Subcutaneous abdominal adipose tissue (tissue), 5 donors: ENCODE data around the gene BEST2.

ENCODE experiments used
- H3K27ac ChIP-seq: one replicate; pipeline ENCODE4 v1.7.0; 2013; ENCODE audit warnings: low read depth, mild to moderate bottlenecking, inconsistent platforms, low read length, moderate library complexity
- H3K27me3 ChIP-seq, 5 donors: one replicate each; pipeline ENCODE4 v1.7.0; 2013; ENCODE audit warnings: low read length in 5 of 5, inconsistent platforms in 1 of 5; ENCODE audit not compliant: control insufficient read depth in 5 of 5, insufficient read depth in 4 of 5
- H3K36me3 ChIP-seq, 5 donors: one replicate each; pipeline ENCODE4 v1.7.0; 2013; ENCODE audit warnings: low read length in 5 of 5; ENCODE audit not compliant: control insufficient read depth in 5 of 5, insufficient read depth in 5 of 5
- H3K4me1 ChIP-seq, 5 donors: one replicate each; pipeline ENCODE4 v1.7.0; 2013; ENCODE audit warnings: low read length in 5 of 5, mild to moderate bottlenecking in 3 of 5, moderate library complexity in 1 of 5; ENCODE audit not compliant: control insufficient read depth in 5 of 5, insufficient read depth in 5 of 5
- H3K4me3 ChIP-seq, 5 donors: one replicate each; pipeline ENCODE4 v1.7.0; 2013; ENCODE audit warnings: low read length in 5 of 5, low read depth in 1 of 5
- H3K9ac ChIP-seq, 5 donors: one replicate each; pipeline ENCODE4 v1.7.0; 2013; ENCODE audit warnings: low read length in 5 of 5, mild to moderate bottlenecking in 4 of 5, moderate library complexity in 3 of 5
- H3K9me3 ChIP-seq, 5 donors: one replicate each; pipeline ENCODE4 v1.7.0; 2013; ENCODE audit warnings: low read length in 5 of 5; ENCODE audit not compliant: control insufficient read depth in 5 of 5
- donor health status: healthy.
- donor health status: healthy.
- donor health status: healthy.
- donor health status: healthy.
- donor health status: healthy.

The BEST2 gene

DNA sequence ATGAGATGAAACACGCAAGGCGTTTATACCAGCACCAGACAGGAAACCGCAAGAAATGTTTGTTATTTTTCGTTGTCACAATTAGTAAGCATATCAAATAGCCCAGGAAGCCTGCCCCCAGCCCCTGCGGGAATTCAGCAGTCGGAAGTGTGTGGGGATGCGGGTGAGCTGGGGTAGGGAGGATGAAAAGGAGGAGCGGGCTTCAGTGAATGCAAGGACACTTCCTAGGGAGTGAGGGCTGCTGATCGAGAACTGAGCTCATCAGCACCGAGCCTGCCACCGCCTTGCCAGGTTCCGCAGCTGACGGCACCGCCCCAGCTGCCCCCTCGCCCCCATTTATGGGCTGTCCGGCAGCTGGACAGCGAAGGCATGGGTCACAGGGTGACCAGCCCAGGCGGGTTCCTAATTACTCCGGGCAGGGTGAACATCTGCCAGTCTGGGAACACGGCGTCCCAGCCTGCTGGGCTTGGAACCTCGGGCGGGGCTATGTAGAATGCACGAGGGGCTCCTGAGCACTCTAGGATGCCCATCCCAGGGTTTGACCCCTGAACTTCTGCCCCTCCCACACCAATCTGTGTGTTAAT lies 1.6 kb upstream of the BEST2 start:
- Histone ChIP-seq H3K9ac (no peak overlapping the region), H3K27me3 (peaks cover 10 to 28% (median 24%) of the 10 kb centered on the region in 5 donors), H3K4me1 (no peaks in the 10 kb centered on the region), H3K27ac (no peak overlapping the region), H3K9me3 (peaks cover 0 to 8% (median 3%) of the 10 kb centered on the region in 5 donors), H3K36me3 (peaks cover 0 to 33% (median 30%) of the 10 kb centered on the region in 5 donors), H3K4me3 (no peak overlapping the region)

DNA sequence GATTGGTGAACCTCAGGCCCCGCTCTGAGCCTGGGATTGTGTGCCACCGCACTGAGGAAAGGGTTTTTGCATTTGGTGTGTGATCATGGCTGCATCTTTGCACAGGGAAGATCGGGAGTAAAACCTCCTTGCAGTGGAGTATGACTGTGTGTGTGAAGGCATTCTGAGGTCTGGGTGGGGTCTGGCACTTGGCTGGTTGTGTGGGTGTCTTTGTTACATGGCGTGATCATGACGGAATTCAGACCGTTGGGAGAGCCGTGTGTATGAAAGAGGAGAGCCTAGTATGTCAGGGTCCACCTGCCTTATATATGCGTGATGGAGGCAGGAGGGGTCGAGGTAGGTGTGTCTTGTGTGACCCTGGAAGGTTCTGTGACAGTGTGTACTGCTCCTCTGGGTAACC lies 740 bp upstream of the BEST2 start:
- no peaks in the 10 kb centered on the region for H3K4me1 ChIP-seq
- no peak overlapping the region for H3K4me3 ChIP-seq
- peaks cover 0 to 8% (median 3%) of the 10 kb centered on the region in 5 donors for H3K9me3 ChIP-seq
- H3K36me3 ChIP-seq = peaks cover 0 to 25% (median 21%) of the 10 kb centered on the region in 5 donors
- no peak overlapping the region for H3K9ac ChIP-seq
- peaks cover 10 to 28% (median 24%) of the 10 kb centered on the region in 5 donors for H3K27me3 ChIP-seq
- H3K27ac ChIP-seq = no peak overlapping the region

DNA sequence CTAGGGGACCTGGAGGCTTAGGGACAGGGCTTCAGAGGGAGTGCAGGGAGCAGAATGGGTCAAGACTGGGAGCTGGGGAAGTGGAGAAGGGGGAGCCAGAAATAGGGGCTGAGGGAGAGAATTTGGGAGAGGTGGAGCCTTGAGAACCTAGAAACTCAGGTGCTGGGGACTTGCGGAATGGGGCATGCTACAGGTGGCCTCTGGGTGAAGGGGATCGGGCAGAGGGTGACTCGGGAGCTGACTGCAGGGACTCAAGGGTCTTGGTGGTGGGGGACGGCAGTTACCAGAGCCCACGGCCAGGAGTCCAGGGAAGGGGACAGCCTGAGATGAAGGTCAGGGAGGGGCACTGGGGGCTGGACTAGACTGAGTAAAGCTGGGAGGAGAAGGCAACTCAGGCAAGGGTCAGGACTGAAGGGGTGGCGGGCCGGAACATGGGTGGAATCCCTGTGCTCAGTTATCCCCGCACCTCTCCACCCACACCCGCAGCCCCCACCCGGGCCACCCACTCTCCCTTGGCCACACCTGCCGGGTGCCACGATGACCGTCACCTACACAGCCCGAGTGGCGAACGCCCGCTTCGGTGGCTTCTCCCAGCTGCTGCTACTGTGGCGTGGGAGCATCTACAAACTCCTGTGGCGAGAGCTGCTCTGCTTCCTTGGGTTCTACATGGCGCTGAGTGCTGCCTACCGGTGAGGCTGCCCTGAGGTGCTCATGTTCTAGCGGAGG lies 628 bp downstream of the BEST2 start:
- Histone ChIP-seq H3K27me3 (peaks cover 10 to 28% (median 24%) of the 10 kb centered on the region in 5 donors), H3K4me3 (no peak overlapping the region), H3K9me3 (peaks cover 0 to 7% (median 3%) of the 10 kb centered on the region in 5 donors)

DNA sequence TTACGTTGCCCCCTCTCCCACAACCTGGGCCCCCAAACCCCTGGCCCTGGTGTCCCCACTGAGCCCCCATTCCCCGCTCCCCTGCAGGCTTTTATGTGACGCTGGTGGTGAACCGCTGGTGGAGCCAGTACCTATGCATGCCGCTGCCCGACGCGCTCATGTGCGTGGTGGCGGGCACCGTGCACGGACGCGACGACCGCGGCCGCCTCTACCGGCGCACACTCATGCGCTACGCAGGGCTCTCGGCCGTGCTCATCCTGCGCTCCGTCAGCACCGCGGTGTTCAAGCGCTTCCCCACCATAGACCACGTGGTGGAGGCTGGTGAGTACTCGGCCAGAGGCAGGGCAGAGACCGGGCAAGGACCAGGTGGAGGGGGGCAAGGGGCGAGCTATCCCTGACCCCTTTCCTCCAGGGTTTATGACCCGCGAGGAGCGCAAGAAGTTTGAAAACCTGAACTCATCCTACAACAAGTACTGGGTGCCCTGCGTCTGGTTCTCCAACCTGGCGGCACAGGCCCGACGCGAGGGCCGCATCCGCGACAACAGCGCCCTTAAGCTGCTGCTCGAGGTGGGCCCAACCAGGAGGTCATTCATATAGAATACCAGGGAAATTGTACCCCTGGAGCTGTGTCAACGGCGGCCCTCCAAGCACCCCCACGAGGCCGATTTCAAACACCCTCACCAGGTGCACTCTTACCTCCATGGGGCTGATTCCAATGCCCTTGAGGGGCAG lies 3.0 kb downstream of the BEST2 start:
- H3K9me3 ChIP-seq = no peaks in the 10 kb centered on the region
- no peaks in the 10 kb centered on the region for H3K36me3 ChIP-seq
- H3K9ac ChIP-seq = no peak overlapping the region
- H3K4me1 ChIP-seq = peaks cover 0 to 14% (median 7%) of the 10 kb centered on the region in 5 donors
- no peak overlapping the region for H3K27ac ChIP-seq
- no peak overlapping the region for H3K4me3 ChIP-seq
- peaks cover 10 to 28% (median 24%) of the 10 kb centered on the region in 5 donors for H3K27me3 ChIP-seq

More for the DNA sequence above, 628 bp downstream of the BEST2 start:
- Histone ChIP-seq H3K36me3 (peaks cover 0 to 12% (median 11%) of the 10 kb centered on the region in 5 donors), H3K4me1 (peaks cover 0 to 4% (median under 1%) of the 10 kb centered on the region in 5 donors), H3K27ac (no peak overlapping the region), H3K9ac (no peak overlapping the region)

DNA sequence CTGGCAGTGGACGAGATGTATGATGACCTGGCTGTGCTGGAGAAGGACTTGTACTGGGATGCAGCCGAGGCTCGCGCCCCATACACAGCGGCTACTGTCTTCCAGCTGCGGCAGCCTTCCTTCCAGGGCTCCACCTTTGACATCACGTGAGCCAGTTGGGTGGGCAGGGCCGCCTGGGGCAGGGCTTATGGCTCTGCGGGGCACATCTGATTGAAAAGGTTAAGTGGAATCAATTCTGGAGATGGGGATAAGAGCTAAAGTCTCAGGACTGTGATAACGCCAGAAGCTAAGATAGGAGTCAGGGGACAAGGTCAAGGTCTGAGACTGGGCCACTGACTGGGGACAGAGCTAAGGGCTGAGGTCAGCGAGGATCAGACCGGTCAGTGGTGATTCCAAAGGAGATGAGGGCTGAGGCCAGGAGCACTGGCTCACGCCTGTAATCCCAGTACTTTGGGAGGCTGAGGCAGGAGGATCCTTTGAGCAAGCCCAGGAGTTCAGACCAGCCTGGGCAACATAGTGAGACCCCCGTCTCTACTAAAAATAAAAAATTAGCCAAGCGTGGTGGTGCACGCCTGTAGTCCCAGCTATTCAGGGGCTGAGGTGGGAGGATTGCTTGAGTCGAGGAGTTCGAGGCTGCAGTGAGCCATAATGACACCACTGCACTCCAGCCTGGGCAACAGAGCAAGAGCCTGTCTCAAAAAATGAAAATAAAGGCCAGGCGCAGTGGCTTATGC lies 4.7 kb downstream of the BEST2 start:
- H3K9ac ChIP-seq = no peak overlapping the region
- H3K9me3 ChIP-seq = no peaks in the 10 kb centered on the region
- H3K4me3 ChIP-seq = no peak overlapping the region
- H3K27me3 ChIP-seq = peaks cover 1 to 13% (median 12%) of the 10 kb centered on the region in 5 donors
- H3K36me3 ChIP-seq = no peaks in the 10 kb centered on the region
- no peak overlapping the region for H3K27ac ChIP-seq
- peaks cover 0 to 20% (median 7%) of the 10 kb centered on the region in 5 donors for H3K4me1 ChIP-seq

DNA sequence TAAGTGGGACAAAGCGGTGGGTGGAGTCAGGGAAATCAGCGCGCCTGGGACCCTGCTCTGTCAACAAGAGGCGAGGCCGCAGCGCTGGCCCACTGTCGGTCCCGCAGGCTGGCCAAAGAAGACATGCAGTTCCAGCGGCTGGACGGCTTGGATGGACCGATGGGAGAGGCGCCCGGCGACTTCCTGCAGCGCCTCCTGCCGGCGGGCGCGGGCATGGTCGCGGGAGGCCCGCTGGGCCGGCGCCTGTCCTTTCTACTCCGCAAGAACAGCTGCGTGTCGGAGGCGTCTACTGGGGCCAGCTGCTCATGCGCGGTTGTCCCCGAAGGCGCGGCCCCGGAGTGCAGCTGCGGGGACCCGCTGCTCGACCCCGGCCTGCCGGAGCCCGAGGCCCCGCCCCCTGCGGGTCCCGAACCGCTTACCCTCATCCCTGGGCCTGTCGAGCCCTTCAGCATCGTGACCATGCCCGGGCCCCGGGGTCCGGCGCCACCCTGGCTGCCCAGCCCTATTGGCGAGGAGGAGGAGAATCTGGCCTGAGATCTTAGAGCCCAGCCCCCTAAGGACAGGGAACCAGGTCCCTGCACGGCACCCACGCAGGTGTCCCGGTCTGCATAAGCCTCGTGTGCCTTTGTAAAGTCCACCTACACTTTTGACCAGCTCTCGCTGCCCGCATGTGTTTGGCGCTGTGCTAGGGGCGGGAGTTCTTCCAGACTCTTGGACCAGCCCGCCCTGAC lies 6.1 kb downstream of the BEST2 start:
- Histone ChIP-seq H3K4me1 (peaks cover 0 to 31% (median 17%) of the 10 kb centered on the region in 5 donors), H3K27me3 (peaks cover 0 to 3% (median 0%) of the 10 kb centered on the region in 5 donors), H3K36me3 (peaks cover 0 to 5% (median 0%) of the 10 kb centered on the region in 5 donors), H3K4me3 (peak overlapping the region in 4 of 5 donors; percentile 11 to 60 (median 41)), H3K9me3 (no peaks in the 10 kb centered on the region), H3K9ac (peak overlapping the region in 4 of 5 donors; percentile 11 to 60 (median 56)), H3K27ac (no peak overlapping the region)

DNA sequence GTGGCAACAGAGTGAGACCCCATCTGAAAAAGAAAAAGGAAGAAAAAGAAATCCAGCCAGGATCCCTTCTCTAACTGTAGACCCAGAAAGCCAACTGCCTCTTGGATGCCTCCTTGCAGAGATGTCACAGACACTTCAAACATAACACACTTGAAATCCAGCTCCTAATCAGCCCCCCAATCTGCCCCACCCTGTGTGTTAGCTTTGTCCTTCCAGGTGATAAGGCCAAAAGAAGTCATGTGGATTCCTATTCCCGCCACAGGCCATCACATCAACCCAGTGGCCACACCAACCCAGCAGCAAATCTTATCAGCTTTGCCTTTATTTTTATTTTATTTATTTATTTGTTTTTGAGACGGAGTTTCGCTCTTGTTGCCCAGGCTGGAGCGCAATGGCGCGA lies 8.1 kb downstream of the BEST2 start:
- no peak overlapping the region for H3K9ac ChIP-seq
- peaks cover 0 to 14% (median 8%) of the 10 kb centered on the region in 5 donors for H3K36me3 ChIP-seq
- H3K4me1 ChIP-seq = peaks cover 0 to 47% (median 27%) of the 10 kb centered on the region in 5 donors
- no peaks in the 10 kb centered on the region for H3K9me3 ChIP-seq
- peaks cover 0 to under 1% (median 0%) of the 10 kb centered on the region in 5 donors for H3K27me3 ChIP-seq
- no peak overlapping the region for H3K4me3 ChIP-seq
- H3K27ac ChIP-seq = no peak overlapping the region

DNA sequence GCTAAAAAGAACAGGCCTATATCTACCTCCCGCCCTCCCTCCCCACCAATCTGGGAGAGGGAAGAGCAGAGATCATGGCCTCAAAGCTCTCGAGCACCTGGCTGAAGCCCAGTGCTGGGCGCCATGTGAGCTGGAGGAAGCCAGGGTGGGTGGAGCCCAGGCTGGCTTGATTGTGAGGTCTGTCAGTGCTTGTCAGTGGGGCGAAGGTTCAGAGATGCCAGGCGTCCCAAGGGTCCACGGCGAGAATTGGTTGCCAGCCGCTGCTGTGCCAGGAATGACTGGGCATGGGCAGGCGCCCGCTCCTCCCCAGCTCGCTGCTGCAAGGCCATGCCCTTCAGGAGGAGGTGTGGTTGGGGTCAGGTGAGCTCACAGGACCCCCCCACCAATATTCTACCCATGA lies 11.5 kb downstream of the BEST2 start:
- Histone ChIP-seq H3K27ac (peak overlapping the region; percentile 69), H3K4me1 (peaks cover 0 to 52% (median 37%) of the 10 kb centered on the region in 5 donors), H3K9me3 (no peaks in the 10 kb centered on the region), H3K9ac (no peak overlapping the region), H3K27me3 (no peaks in the 10 kb centered on the region), H3K4me3 (no peak overlapping the region), H3K36me3 (peaks cover 0 to 25% (median 21%) of the 10 kb centered on the region in 5 donors)

DNA sequence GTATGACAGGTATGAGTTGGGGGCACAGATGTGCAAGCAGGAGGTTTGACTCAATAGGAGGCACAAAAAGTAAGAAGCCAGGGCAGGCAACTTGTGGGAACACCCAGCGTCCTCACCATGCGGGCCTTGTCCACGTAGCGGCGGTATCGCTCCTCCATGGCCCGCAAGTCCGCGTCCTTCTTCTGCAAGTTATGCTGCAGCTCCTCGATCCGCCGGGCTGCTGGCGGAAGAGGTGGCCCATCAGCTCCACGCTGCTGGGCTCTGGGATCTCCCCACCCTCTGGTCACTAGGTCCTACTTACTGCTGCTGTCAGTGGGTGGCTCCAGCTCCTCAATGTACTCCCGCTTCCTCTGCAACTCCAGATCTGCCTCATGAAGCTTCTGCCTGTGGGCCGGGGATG lies 13.1 kb downstream of the BEST2 start:
- H3K27ac ChIP-seq = peak overlapping the region; percentile 60
- no peaks in the 10 kb centered on the region for H3K9me3 ChIP-seq
- no peaks in the 10 kb centered on the region for H3K27me3 ChIP-seq
- H3K9ac ChIP-seq = peak overlapping the region in 2 of 5 donors; percentile 66 to 72
- H3K36me3 ChIP-seq = peaks cover 0 to 32% (median 24%) of the 10 kb centered on the region in 5 donors
- H3K4me3 ChIP-seq = peak overlapping the region in 3 of 5 donors; percentile 6 to 68 (median 63)
- H3K4me1 ChIP-seq = peaks cover 0 to 50% (median 37%) of the 10 kb centered on the region in 5 donors
